Spleen (tissue), 11 donors: ENCODE data around the gene FAM117B. TPM values are rescaled to one million over a fixed set of nuclear protein-coding genes. Genes with fewer than 3 reads are reported as not detected.

Source experiments
- DNase-seq: peaks from one replicate; pipeline ENCODE4 v3.0.0-alpha.2; 2020
- H3K27ac ChIP-seq, 8 donors: fragments of 200-600 bp; sonication (generic) in 7 of 8; 1 replicate in 4 of 8; 2 replicates in 4 of 8; pipeline versions ENCODE4 v1.5.0 to v1.8.0; 2016 to 2021; ENCODE audit warnings: inconsistent platforms in 4 of 8, mild to moderate bottlenecking in 4 of 8, moderate library complexity in 1 of 8
- H3K27me3 ChIP-seq, 7 donors: fragments of 200-600 bp; sonication (generic) in 6 of 7; replicated peaks in 1 of 7; 1 replicate in 4 of 7; 2 replicates in 3 of 7; pipeline versions ENCODE4 v1.5.0 to v1.8.0; 2016 to 2021; ENCODE audit warnings: inconsistent platforms in 3 of 7, mild to moderate bottlenecking in 1 of 7
- H3K36me3 ChIP-seq, 6 donors: fragments of 200-600 bp; sonication (generic) in 5 of 6; 1 replicate in 4 of 6; 2 replicates in 2 of 6; pipeline versions ENCODE4 v1.5.0 to v1.8.0; 2016 to 2021; ENCODE audit warnings: inconsistent platforms in 2 of 6
- H3K4me1 ChIP-seq, 6 donors: fragments of 200-600 bp; sonication (generic) in 5 of 6; 1 replicate in 3 of 6; 2 replicates in 3 of 6; pipeline versions ENCODE4 v1.5.0 to v1.8.0; 2016 to 2021; ENCODE audit warnings: inconsistent platforms in 3 of 6
- H3K4me3 ChIP-seq, 8 donors: fragments of 200-600 bp; sonication (generic) in 7 of 8; 1 replicate in 4 of 8; 2 replicates in 4 of 8; pipeline versions ENCODE4 v1.5.0 to v1.8.0; 2016 to 2021; ENCODE audit warnings: inconsistent platforms in 4 of 8, mild to moderate bottlenecking in 4 of 8, moderate library complexity in 2 of 8
- H3K9me3 ChIP-seq, 8 donors: fragments of 200-600 bp; sonication (generic) in 7 of 8; 1 replicate in 4 of 8; 2 replicates in 4 of 8; pipeline versions ENCODE4 v1.5.0 to v1.8.0; 2016 to 2021; ENCODE audit warnings: inconsistent platforms in 4 of 8
- CTCF ChIP-seq, 11 experiments: fragments of 200-600 bp in 7 of 11; fragments of 450-650 bp in 4 of 11; sonication (generic) in 4 of 11; IDR thresholded peaks in 8 of 11; conservative IDR thresholded peaks in 3 of 11; 1 replicate in 7 of 11; 2 replicates in 4 of 11; pipeline versions ENCODE4 v1.4.0 to v1.8.0; 2016 to 2021; ENCODE audit warnings: antibody characterized with exemption in 11 of 11, inconsistent platforms in 4 of 11, mild to moderate bottlenecking in 1 of 11
- POLR2A ChIP-seq, 3 donors: fragments of 450-650 bp; IDR thresholded peaks; one replicate each; pipeline ENCODE4 v1.5.1; 2017; ENCODE audit warnings: antibody characterized with exemption in 3 of 3, mild to moderate bottlenecking in 1 of 3
- POLR2AphosphoS5 ChIP-seq, 3 donors: sonication (generic); formaldehyde crosslinking; IDR thresholded peaks; one replicate each; pipeline ENCODE4 v1.5.1; 2017; ENCODE audit warnings: antibody characterized with exemption in 3 of 3
- WGBS, 5 donors: extraction: QIAGEN DNeasy Blood & Tissue Kit in 3 of 5; methylation state at CpG; one replicate each; pipeline versions ENCODE4 v1.1.5 to v1.1.7; 2013 to 2018; 5-methylcytosine and 5-hydroxymethylcytosine counted together
- intact Hi-C: fragments of 100-400 bp; cut with DNase I; formaldehyde crosslinking; loops from one replicate; pipeline ENCODE4 v1.15.0; 2023; ENCODE audit warnings: low total_unique reads
- polyA plus RNA-seq, 3 donors: library from polyadenylated mRNA; stranded (reverse); fragments of 200-250 nt; gene quantifications; one replicate each; pipeline ENCODE4 v1.2.1, GENCODE V29; 2013
- total RNA-seq, 7 donors: library from RNA; depleted of rRNA in 3 of 7; stranded (reverse); fragments of >200 nt in 3 of 7; fragmentation: NEBNext Ultra II Directional in 4 of 7; extraction: Animal tissue kit (Norgen Biotek cat#: 25700) in 4 of 7; gene quantifications; one replicate each; pipeline versions ENCODE4 v1.1.0 to v1.2.1, GENCODE V29; 2016 to 2021
- donor health status: healthy with polysubstance abuse.
- donor health status: DM: no; HTN: no; CAD: no; lungs with moderate emphysema.
- donor health status: DM: no; HTN: no; CAD: no.
- donor health status: Bipolar disorder and iron deficiency.
- donor health status: healthy.
- donor health status: DM: no; HTN: no; CAD: no.
- donor health status: DM: yes; HTN: yes; CAD: no.

The FAM117B gene
- total and polyA plus RNA-seq, 10 donors = 4.8 to 28.0 (median 15.1) TPM

GRCh38 chr2:202716953-202717597 is 82.3 kb downstream of the FAM117B start:
- TF ChIP-seq POLR2AphosphoS5 (IDR thresholded peaks at IDR 0.05) (no peak), POLR2A (IDR thresholded peaks at IDR 0.05) (no peak), CTCF (IDR thresholded peaks at IDR 0.05 in 8 of 11, conservative IDR thresholded peaks at IDR 0.05 in 3 of 11) (no peak)
- Histone ChIP-seq H3K36me3 (peaks cover 0 to 5% (median 0%) of the 10 kb centered on the region in 6 donors), H3K9me3 (peaks cover 3 to 50% (median 42%) of the 10 kb centered on the region in 8 donors), H3K27ac (no peak overlapping the region), H3K4me3 (no peak overlapping the region), H3K27me3 (no peaks in the 10 kb centered on the region), H3K4me1 (peaks cover 0 to 24% (median 0%) of the 10 kb centered on the region in 6 donors)
- no peak for DNase-seq
- intact Hi-C loops = no loop called here
- 94 to 99% (median 97%) methylated on average over 2 of the region's 2 CpGs for WGBS, 5 donors

- Histone ChIP-seq H3K9me3 (peaks cover 3 to 43% (median 36%) of the 10 kb centered on the region in 8 donors), H3K27ac (no peak overlapping the region), H3K4me3 (no peak overlapping the region), H3K4me1 (peaks cover 0 to 27% (median 0%) of the 10 kb centered on the region in 6 donors), H3K36me3 (peaks cover 0 to 5% (median 0%) of the 10 kb centered on the region in 6 donors), H3K27me3 (no peaks in the 10 kb centered on the region)
- no peak for DNase-seq
- TF ChIP-seq POLR2A (IDR thresholded peaks at IDR 0.05) (no peak), POLR2AphosphoS5 (IDR thresholded peaks at IDR 0.05) (no peak), CTCF (IDR thresholded peaks at IDR 0.05 in 8 of 11, conservative IDR thresholded peaks at IDR 0.05 in 3 of 11) (no peak)
- 73 to 88% (median 80%) methylated on average over 3 of the region's 3 CpGs for WGBS, 5 donors
- intact Hi-C loops = no loop called here
Measured at GRCh38 chr2:202717598-202718310, 83.0 kb downstream of the FAM117B start.

GRCh38 chr2:202718614-202719013 is 83.8 kb downstream of the FAM117B start:
- no peak for DNase-seq
- H3K4me1 ChIP-seq = peaks cover 0 to 36% (median 0%) of the 10 kb centered on the region in 6 donors
- H3K9me3 ChIP-seq = peaks cover 3 to 34% (median 28%) of the 10 kb centered on the region in 8 donors
- H3K36me3 ChIP-seq = peaks cover 0 to 5% (median 0%) of the 10 kb centered on the region in 6 donors
- H3K4me3 ChIP-seq = no peak overlapping the region
- TF ChIP-seq POLR2AphosphoS5 (IDR thresholded peaks at IDR 0.05) (no peak), CTCF (IDR thresholded peaks at IDR 0.05 in 8 of 11, conservative IDR thresholded peaks at IDR 0.05 in 3 of 11) (no peak), POLR2A (IDR thresholded peaks at IDR 0.05) (no peak)
- no peaks in the 10 kb centered on the region for H3K27me3 ChIP-seq
- 64 to 82% (median 74%) methylated on average over 4 of the region's 4 CpGs for WGBS, 5 donors
- H3K27ac ChIP-seq = no peak overlapping the region
- intact Hi-C loops = no loop called here

GRCh38 chr2:202720226-202720625 is 85.5 kb downstream of the FAM117B start:
- WGBS, 5 donors = 41 to 98% (median 46%) methylated on average over 2 of the region's 2 CpGs
- Histone ChIP-seq H3K9me3 (peaks cover 3 to 24% (median 20%) of the 10 kb centered on the region in 8 donors), H3K4me3 (no peak overlapping the region), H3K36me3 (peaks cover 0 to 9% (median 3%) of the 10 kb centered on the region in 6 donors), H3K4me1 (peaks cover 0 to 42% (median 0%) of the 10 kb centered on the region in 6 donors), H3K27me3 (no peaks in the 10 kb centered on the region), H3K27ac (no peak overlapping the region)
- DNase-seq = no peak
- no peak for TF ChIP-seq CTCF (IDR thresholded peaks at IDR 0.05 in 8 of 11, conservative IDR thresholded peaks at IDR 0.05 in 3 of 11)
- no peak for TF ChIP-seq POLR2AphosphoS5 (IDR thresholded peaks at IDR 0.05)
- TF ChIP-seq POLR2A (IDR thresholded peaks at IDR 0.05) = no peak
- intact Hi-C loops = no loop called here
